Activated CD4-positive, alpha-beta T cell treated with anti-CD3 and anti-CD28 coated beads for 36 hours (primary cell): ENCODE data around the gene PXMP2. TPM values are rescaled to one million over a fixed set of nuclear protein-coding genes. Genes with fewer than 3 reads are reported as not detected.

ENCODE experiments used
- ATAC-seq: fragments of 200-7000 bp; cut with Tn5 transposase; one replicate; pipeline ENCODE4 v1.10.0; 2021; ENCODE audit warnings: mild to moderate bottlenecking, moderate library complexity
- CTCF ChIA-PET: fragments of 350-600 bp; sonication (Branson Sonifier 250); formaldehyde crosslinking; loops from one replicate; lab custom pipeline; 2021; ENCODE audit warnings: antibody characterized with exemption; lab: Charles Lee
- POLR2A ChIA-PET: fragments of 350-600 bp; sonication (Branson Sonifier 250); formaldehyde crosslinking; loops from one replicate; lab custom pipeline; 2021; ENCODE audit warnings: antibody characterized with exemption, inconsistent platforms; lab: Charles Lee
- DNase-seq: peaks from one replicate; pipeline ENCODE4 v3.0.0-alpha.2; 2020
- H3K27ac Mint-ChIP-seq: one replicate; pipeline ENCODE4 v1.8.0; 2021; ENCODE audit warnings: mixed read lengths
- H3K27me3 Mint-ChIP-seq: one replicate; pipeline ENCODE4 v1.8.0; 2021; ENCODE audit warnings: mixed read lengths
- H3K36me3 Mint-ChIP-seq: one replicate; pipeline ENCODE4 v1.8.0; 2021; ENCODE audit warnings: low read depth, mixed read lengths
- H3K4me1 Mint-ChIP-seq: one replicate; pipeline ENCODE4 v1.8.0; 2021; ENCODE audit warnings: mixed read lengths
- H3K4me3 Mint-ChIP-seq: one replicate; pipeline ENCODE4 v1.8.0; 2021; ENCODE audit warnings: mild to moderate bottlenecking, moderate library complexity, mixed read lengths
- H3K9me3 Mint-ChIP-seq: one replicate; pipeline ENCODE4 v1.8.0; 2021; ENCODE audit warnings: low read depth, mixed read lengths
- intact Hi-C, 2 experiments: fragments of 100-400 bp; cut with DNase I in 1 of 2; cut with micrococcal nuclease in 1 of 2; formaldehyde crosslinking; loops; one replicate each; pipeline versions ENCODE4 v1.14.2 to v1.15.1; 2022 to 2024; cut with DNase I, micrococcal nuclease
- total RNA-seq, 2 experiments: library from RNA; stranded (reverse); gene quantifications; one replicate each; pipeline ENCODE4 v1.2.3, GENCODE V29; 2021

Gene PXMP2
- total RNA-seq, 2 experiments from 2014 or later, result 12.2 to 14.3 TPM

DNA sequence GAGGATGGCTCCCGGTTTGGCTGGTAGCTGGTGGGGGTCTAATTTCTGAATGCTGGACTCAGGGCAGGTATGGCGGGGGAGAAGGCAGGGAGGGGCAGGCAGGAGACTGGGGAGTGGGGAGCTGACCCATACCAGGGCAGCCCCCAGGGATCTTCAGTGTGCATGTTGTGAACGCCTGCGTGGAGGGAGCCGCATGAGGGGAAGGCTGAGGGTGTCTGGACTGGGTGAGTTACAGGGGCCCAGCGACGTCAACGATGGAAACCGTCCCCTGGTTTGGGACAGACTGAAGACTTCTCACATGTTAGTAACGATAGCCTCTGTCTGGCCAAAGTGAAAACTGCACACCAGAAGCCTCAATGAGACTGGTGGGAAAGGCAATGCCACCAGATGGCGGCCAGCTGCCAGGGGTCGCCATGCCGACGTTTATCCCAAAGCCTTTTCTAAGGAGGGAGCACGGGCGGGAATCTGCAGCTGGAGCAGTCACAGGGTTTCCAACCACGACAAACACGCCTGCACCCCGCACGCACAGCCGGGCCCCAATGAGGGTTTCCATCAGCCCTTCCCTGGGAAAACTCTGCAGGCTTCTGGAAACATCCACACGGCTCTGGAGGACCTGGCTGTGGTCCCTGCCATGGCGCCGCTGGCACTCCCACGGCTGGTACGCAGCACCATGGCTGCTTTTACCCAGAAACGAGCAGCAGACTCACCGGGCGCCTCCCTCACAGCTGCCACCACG is 37.3 kb downstream of the PXMP2 start:
- Mint-ChIP-seq H3K36me3 (peaks cover 70% of the 10 kb centered on the region), H3K9me3 (no peaks in the 10 kb centered on the region), H3K4me1 (peaks cover 3% of the 10 kb centered on the region), H3K4me3 (no peak overlapping the region), H3K27ac (no peak overlapping the region), H3K27me3 (no peaks in the 10 kb centered on the region)
- POLR2A ChIA-PET, result no interaction called here
- CTCF ChIA-PET, result no interaction called here
- intact Hi-C loops, result no loop called here
- ATAC-seq (no peak), DNase-seq (no peak)

DNA sequence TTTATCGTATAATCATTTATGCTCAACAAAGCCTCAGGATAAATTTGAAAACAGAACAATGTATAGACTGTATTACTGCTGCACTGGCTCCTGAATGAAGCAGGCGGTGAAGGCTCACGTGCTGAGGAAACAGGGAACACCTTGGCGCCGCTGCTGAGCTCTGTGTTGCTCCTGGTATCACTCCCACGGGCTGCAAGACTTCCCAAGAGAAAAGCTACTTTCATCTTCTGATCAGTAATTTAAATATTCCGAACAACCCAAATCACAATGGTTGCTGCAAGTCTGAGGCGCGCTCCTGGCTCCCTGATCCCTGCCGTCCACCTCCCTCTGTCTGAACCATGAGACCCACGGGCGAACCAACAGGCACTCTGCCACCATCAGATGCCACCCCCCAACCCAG is 39.0 kb downstream of the PXMP2 start:
- no peaks in the 10 kb centered on the region for H3K27me3 Mint-ChIP-seq
- ChIA-PET POLR2A (no interaction called here), CTCF (no interaction called here)
- H3K36me3 Mint-ChIP-seq, result peaks cover 74% of the 10 kb centered on the region
- intact Hi-C loops, result no loop called here
- no peaks in the 10 kb centered on the region for H3K9me3 Mint-ChIP-seq
- DNase-seq, result no peak
- H3K4me3 Mint-ChIP-seq, result no peak overlapping the region
- H3K4me1 Mint-ChIP-seq, result peaks cover 3% of the 10 kb centered on the region
- no peak for ATAC-seq
- H3K27ac Mint-ChIP-seq, result no peak overlapping the region

DNA sequence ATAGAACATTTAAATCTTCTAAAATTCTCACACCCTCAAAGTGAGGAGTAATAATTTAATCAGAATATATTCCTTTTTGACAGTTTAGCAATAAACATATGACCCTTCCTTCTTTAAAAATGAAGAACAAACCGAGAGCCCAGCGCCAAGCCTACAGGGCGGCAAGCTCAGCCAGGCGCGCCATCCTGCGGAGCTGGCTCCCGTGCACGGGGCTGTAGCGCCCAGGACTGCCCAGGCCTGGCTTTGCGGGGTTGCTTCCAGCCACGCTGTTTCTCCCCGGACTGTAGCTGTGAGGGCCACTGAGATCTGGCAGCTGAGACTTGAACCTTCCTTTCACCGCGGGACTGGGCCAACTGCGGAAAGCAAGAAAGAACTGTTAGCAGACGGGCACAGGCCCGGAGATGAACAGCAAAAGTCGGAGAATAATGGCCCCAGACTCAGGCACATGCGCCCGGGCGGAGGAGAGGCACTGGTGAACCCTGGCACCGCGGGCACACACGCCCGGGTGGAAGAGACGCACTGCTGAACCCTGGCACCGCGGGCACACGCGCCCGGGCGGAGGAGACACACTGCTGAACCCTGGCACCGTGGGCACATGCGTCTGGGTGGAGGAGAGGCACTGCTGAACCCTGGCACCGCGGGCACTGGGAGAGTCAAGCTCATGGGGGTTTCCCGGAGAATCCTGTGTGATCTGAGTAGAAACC is 39.9 kb downstream of the PXMP2 start:
- intact Hi-C loops, result no loop called here
- no peak for ATAC-seq
- ChIA-PET CTCF (no interaction called here), POLR2A (no interaction called here)
- Mint-ChIP-seq H3K9me3 (no peaks in the 10 kb centered on the region), H3K36me3 (peaks cover 77% of the 10 kb centered on the region), H3K27ac (no peak overlapping the region), H3K4me1 (peaks cover 3% of the 10 kb centered on the region), H3K4me3 (no peak overlapping the region), H3K27me3 (no peaks in the 10 kb centered on the region)
- no peak for DNase-seq

DNA sequence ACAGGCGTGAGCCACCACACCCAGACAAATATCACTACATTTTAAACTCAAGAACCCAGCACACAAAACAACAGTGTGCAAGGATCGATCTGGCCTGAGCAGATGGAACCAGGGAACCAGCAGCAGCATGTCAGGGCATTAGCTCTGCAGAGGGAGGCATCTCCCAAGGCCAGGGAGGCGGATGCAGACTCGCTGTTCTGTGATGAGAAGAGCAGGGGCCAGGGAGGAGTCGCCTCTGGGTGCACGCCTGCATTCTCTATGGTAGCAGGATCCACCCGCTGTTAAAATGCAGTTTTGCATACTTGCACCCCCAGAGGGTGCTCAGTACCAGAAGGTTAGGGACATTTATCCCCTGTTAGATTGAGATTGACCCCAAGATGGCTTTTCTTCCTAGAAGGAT is 41.1 kb downstream of the PXMP2 start:
- POLR2A ChIA-PET, result no interaction called here
- CTCF ChIA-PET, result interaction anchor here (0.8 kb wide), 1 partner anchor 40 kb away, joined by 3 read pairs; no protein-coding TSS in a partner anchor
- Mint-ChIP-seq H3K36me3 (peaks cover 84% of the 10 kb centered on the region), H3K27ac (no peak overlapping the region), H3K27me3 (no peaks in the 10 kb centered on the region), H3K4me3 (no peak overlapping the region), H3K9me3 (no peaks in the 10 kb centered on the region), H3K4me1 (peaks cover 3% of the 10 kb centered on the region)
- DNase-seq, result no peak
- no peak for ATAC-seq
- intact Hi-C loops, result no loop called here

DNA sequence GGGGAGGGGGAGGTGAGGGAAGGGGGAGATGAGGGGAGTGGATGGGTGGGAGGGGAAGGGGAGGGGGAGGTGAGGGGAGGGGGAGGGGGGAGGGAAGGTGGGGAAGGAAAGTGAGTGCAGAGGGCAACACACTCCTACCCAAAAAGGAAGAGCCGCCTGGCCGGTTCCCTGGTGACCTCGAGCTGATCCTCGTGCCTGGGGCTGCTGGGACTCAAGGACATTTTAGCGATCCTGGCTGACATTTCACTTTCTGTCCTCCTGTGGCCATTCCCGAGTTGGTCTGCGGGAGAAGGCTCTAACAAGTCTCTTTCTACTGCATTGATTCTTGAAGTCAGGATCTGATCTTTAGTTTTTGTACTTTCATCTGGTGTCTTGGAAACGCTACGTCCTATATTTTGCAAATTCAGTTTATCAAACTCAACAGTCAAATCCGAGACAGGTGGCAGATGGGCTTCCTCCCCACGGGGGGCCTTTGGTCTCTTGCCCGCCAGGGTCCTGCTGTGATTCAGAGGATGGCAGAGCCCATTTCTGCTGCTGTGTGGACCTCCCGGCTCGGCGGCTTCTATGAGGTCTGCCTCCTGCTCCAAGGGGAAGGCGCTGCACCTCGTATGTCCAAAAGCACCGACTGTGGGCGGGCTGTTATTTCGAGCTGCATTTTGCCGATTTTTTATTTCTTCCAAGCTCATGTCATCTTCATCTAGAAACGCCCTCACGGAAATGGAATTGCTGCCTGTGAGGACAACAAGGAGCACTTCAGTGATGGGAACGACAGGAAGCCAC is 42.3 kb downstream of the PXMP2 start:
- Mint-ChIP-seq H3K9me3 (no peaks in the 10 kb centered on the region), H3K36me3 (peaks cover 86% of the 10 kb centered on the region), H3K27me3 (no peaks in the 10 kb centered on the region), H3K4me1 (no peaks in the 10 kb centered on the region), H3K27ac (no peak overlapping the region), H3K4me3 (no peak overlapping the region)
- ATAC-seq (no peak), DNase-seq (no peak)
- ChIA-PET POLR2A (no interaction called here), CTCF (interaction anchor here (0.9 kb wide), 1 partner anchor 11 kb away, joined by 3 read pairs; no protein-coding TSS in a partner anchor)
- intact Hi-C loops, result no loop called here

DNA sequence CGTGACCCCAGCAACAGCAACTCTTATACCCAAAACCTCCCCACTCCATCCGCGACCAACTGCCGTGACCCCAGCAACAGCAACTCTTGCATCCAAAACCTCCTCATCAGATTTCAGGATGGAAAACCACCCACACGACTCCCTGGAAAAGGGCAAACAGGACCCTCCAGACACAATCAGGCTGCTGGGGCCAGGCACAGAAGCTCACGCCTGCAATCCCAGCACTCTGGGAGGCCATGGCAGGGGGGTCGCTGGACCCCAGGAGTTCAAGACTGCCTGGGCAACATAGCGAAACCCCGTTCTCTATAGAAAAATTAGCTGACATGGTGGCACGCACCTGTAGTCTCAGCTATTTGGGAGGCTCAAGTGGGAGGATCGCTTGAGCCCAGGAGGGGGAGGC is 43.0 kb downstream of the PXMP2 start:
- ChIA-PET CTCF (interaction anchor here (0.9 kb wide), 1 partner anchor 11 kb away, joined by 3 read pairs; no protein-coding TSS in a partner anchor), POLR2A (no interaction called here)
- Mint-ChIP-seq H3K4me3 (no peak overlapping the region), H3K4me1 (no peaks in the 10 kb centered on the region), H3K36me3 (peaks cover 86% of the 10 kb centered on the region), H3K27ac (no peak overlapping the region), H3K9me3 (no peaks in the 10 kb centered on the region), H3K27me3 (no peaks in the 10 kb centered on the region)
- intact Hi-C loops, result no loop called here
- ATAC-seq (no peak), DNase-seq (no peak)

DNA sequence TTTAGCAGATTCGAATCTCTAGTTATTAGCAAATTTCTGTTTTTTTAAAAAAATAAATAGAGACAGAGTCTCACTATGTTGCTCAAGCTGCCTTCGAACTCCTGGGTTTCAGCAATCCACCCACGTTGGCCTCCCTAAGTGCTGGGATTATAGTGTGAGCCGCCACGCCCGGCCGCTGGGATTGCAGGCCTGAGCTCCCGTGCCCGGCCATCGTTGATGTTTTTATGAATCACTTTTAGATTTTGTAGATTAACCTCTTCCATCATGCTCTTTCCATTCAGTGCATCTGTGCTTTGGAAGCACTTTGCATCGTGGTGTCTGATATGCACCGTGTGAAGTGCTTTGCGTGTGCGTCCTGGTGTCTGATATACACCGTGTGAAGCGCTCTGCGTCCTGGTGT is 44.2 kb downstream of the PXMP2 start:
- Mint-ChIP-seq H3K9me3 (no peaks in the 10 kb centered on the region), H3K36me3 (peaks cover 85% of the 10 kb centered on the region), H3K27ac (no peak overlapping the region), H3K27me3 (no peaks in the 10 kb centered on the region), H3K4me1 (no peaks in the 10 kb centered on the region), H3K4me3 (no peak overlapping the region)
- intact Hi-C loops, result no loop called here
- POLR2A ChIA-PET, result no interaction called here
- CTCF ChIA-PET, result no interaction called here
- no peak for ATAC-seq
- no peak for DNase-seq

DNA sequence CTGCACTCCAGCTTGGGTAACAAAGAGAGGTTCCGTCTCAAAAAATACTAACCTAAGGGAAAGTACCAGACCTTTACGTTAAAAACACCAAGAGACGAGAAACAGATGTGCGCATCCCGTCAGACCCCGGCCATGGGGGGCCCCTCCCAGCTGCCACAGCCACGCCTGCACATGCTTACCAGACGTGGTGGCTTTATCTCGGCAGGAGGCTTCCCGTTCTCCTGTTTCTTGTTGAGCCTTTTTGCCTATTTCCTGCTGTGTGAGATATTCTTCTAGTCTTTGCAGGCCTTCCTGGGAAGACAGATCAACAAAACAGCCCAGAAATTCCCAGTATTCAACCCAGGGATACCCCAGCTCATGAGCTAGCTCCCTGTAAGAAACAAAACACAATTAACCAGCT is 46.8 kb downstream of the PXMP2 start:
- ChIA-PET POLR2A (no interaction called here), CTCF (interaction anchor here (0.7 kb wide), 1 partner anchor 53 kb away, joined by 3 read pairs; no protein-coding TSS in a partner anchor)
- ATAC-seq, result no peak
- Mint-ChIP-seq H3K9me3 (no peaks in the 10 kb centered on the region), H3K36me3 (peaks cover 80% of the 10 kb centered on the region), H3K27me3 (no peaks in the 10 kb centered on the region), H3K4me1 (no peaks in the 10 kb centered on the region), H3K4me3 (no peak overlapping the region), H3K27ac (no peak overlapping the region)
- intact Hi-C loops, result no loop called here
- no peak for DNase-seq

DNA sequence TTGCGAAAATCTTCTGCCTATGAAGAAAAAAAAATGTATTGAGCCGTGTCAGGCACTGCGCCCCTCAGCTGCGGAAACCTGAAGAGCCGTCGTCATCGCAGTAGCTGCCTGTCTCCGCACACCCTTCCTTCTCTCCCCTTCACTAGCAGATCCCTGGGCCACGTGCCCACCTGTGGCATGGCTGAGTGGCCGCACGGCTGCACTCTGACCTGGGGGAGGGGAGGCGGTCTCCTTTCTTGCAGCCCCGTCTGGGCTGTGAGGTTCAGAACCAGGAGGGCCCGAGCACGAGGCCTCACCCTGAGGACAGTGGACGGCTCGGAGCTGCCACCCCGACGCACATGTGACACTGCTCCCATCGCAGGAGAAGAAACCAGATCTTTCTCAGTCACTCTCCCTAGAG is 48.1 kb downstream of the PXMP2 start:
- Mint-ChIP-seq H3K36me3 (peaks cover 82% of the 10 kb centered on the region), H3K4me1 (no peaks in the 10 kb centered on the region), H3K27me3 (no peaks in the 10 kb centered on the region), H3K9me3 (no peaks in the 10 kb centered on the region), H3K4me3 (no peak overlapping the region), H3K27ac (no peak overlapping the region)
- ATAC-seq, result no peak
- ChIA-PET POLR2A (interaction anchor here (0.5 kb wide), 1 partner anchor 15 kb away, joined by 5 read pairs; no protein-coding TSS in a partner anchor), CTCF (no interaction called here)
- DNase-seq, result no peak
- intact Hi-C loops, result no loop called here

DNA sequence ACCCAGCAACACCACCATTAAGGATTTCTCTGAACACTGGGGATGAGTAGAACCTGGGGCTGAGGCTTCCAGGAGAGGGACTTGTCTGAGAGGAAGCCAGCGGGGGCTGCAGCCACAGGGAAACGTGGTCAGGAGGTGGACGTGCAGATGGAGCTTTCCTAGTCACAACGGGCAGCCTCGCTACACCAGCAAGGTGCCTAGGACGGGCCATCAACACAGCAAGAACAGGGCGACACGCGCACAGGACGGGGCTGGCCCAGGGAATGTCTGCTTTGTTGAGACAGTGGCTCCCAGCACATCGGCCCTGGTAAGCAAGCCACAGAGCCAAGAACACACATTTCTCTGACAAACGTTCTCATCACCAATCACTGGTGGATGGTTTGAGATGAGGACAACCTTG is 49.0 kb downstream of the PXMP2 start:
- H3K36me3 Mint-ChIP-seq, result peaks cover 83% of the 10 kb centered on the region
- ATAC-seq (no peak), DNase-seq (no peak)
- CTCF ChIA-PET, result interaction anchor here (1.0 kb wide), 1 partner anchor 14 kb away, joined by 4 read pairs; no protein-coding TSS in a partner anchor
- H3K4me1 Mint-ChIP-seq, result no peaks in the 10 kb centered on the region
- H3K4me3 Mint-ChIP-seq, result no peak overlapping the region
- no peaks in the 10 kb centered on the region for H3K27me3 Mint-ChIP-seq
- POLR2A ChIA-PET, result no interaction called here
- no peak overlapping the region for H3K27ac Mint-ChIP-seq
- intact Hi-C loops, result no loop called here
- no peaks in the 10 kb centered on the region for H3K9me3 Mint-ChIP-seq

DNA sequence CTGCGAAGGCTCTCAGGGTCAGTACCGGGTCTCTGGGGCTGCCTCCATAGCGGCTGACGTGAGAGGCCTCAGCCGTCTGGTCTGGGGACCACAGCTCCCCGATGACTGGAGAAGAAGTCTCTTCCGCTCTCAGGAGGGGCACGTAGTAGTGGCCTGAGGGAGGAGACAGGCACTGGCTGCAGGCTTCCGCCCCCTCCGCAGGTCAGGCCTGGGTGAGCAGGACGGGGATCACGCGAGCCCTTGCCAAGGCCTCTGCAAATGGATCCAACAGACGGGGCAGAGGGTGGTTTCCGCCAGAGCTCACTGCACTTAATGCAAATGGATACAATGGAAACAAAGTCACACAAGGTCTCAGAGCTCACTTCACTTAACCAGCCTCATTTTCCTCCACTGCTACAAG is 49.5 kb downstream of the PXMP2 start:
- no peak overlapping the region for H3K27ac Mint-ChIP-seq
- peaks cover 83% of the 10 kb centered on the region for H3K36me3 Mint-ChIP-seq
- H3K4me1 Mint-ChIP-seq, result no peaks in the 10 kb centered on the region
- H3K4me3 Mint-ChIP-seq, result no peak overlapping the region
- intact Hi-C loops, result no loop called here
- ATAC-seq (no peak), DNase-seq (no peak)
- no peaks in the 10 kb centered on the region for H3K27me3 Mint-ChIP-seq
- H3K9me3 Mint-ChIP-seq, result no peaks in the 10 kb centered on the region
- ChIA-PET CTCF (interaction anchor here (1.0 kb wide), 1 partner anchor 14 kb away, joined by 4 read pairs; no protein-coding TSS in a partner anchor), POLR2A (no interaction called here)
